Spleen (tissue), 7 donors: ENCODE data around the gene KCTD13.

ENCODE experiments used
- POLR2A ChIP-seq, 3 donors: fragments of 450-650 bp; IDR thresholded peaks; one replicate each; pipeline ENCODE4 v1.5.1; 2017; ENCODE audit warnings: antibody characterized with exemption in 3 of 3, mild to moderate bottlenecking in 1 of 3
- TF ChIP-seq, protein P1 (sequence below), 11 experiments: fragments of 200-600 bp in 7 of 11; fragments of 450-650 bp in 4 of 11; sonication (generic) in 4 of 11; IDR thresholded peaks in 8 of 11; conservative IDR thresholded peaks in 3 of 11; 1 replicate in 7 of 11; 2 replicates in 4 of 11; pipeline versions ENCODE4 v1.4.0 to v1.8.0; 2016 to 2021; ENCODE audit warnings: antibody characterized with exemption in 11 of 11, inconsistent platforms in 4 of 11, mild to moderate bottlenecking in 1 of 11
- donor health status: DM: no; HTN: no; CAD: no; lungs with moderate emphysema.
- donor health status: DM: no; HTN: no; CAD: no.
- donor health status: DM: no; HTN: no; CAD: no.

DNA sequence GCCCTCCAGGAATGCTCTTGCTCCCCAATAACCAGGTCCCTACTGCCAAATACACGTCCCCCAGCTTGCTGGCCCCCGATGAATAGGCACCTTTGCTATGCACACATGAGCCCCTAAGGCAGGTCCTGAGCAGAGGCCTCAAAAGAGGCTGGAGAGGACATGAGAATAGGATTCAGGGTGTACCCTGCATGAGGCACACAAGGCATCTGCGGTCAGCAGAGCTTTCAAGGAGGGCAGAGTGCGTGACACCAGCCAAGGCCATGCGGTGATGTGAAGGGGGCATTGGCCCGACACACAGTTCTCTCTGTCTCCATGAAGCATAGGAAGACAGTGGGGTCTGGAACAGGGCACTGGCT, 33.6 kb downstream of the KCTD13 start:
- TF ChIP-seq, protein P1, sequence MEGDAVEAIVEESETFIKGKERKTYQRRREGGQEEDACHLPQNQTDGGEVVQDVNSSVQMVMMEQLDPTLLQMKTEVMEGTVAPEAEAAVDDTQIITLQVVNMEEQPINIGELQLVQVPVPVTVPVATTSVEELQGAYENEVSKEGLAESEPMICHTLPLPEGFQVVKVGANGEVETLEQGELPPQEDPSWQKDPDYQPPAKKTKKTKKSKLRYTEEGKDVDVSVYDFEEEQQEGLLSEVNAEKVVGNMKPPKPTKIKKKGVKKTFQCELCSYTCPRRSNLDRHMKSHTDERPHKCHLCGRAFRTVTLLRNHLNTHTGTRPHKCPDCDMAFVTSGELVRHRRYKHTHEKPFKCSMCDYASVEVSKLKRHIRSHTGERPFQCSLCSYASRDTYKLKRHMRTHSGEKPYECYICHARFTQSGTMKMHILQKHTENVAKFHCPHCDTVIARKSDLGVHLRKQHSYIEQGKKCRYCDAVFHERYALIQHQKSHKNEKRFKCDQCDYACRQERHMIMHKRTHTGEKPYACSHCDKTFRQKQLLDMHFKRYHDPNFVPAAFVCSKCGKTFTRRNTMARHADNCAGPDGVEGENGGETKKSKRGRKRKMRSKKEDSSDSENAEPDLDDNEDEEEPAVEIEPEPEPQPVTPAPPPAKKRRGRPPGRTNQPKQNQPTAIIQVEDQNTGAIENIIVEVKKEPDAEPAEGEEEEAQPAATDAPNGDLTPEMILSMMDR (IDR thresholded peaks at IDR 0.05 in 8 of 11, conservative IDR thresholded peaks at IDR 0.05 in 3 of 11): no peak
- TF ChIP-seq POLR2A (IDR thresholded peaks at IDR 0.05): no peak
